Measurements from ENCODE around the gene ETV7. TPM values are rescaled to one million over a fixed set of nuclear protein-coding genes. Genes with fewer than 3 reads are reported as not detected.

The ETV7 gene
- total RNA-seq, 4 donors from 2014 or later, result 1.3 to 1.5 TPM; not detected in 2

DNA sequence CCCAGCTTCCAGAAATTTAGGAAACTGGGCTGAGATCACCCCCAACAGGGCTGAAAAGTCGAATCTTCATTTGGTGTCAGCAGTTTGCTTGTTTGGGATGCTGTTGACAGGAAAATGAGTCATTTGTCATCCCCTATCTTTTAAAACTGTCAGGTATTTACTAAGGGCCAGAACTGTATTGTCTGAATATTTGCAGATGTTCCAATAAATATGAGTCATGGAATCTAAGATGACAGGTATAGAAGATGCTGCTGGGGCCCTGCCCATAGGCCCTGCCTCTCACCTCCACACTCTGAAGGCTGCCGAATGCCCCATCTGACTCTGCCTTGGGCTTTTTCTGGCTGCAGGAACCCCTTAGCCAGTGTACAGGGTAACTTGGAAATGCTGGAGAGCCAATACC lies 3.9 kb downstream of the ETV7 start:
- no peak for ATAC-seq
- Histone ChIP-seq H3K27me3 (no peaks in the 10 kb centered on the region), H3K4me1 (peaks cover 0 to 27% (median 2%) of the 10 kb centered on the region in 3 donors), H3K36me3 (no peaks in the 10 kb centered on the region), H3K27ac (no peak overlapping the region), H3K9me3 (no peaks in the 10 kb centered on the region), H3K4me3 (no peak overlapping the region)
- TF ChIP-seq EP300 (IDR thresholded peaks at IDR 0.05) (no peak), POLR2AphosphoS5 (IDR thresholded peaks at IDR 0.05) (no peak), POLR2A (IDR thresholded peaks at IDR 0.05) (no peak)
- 86 to 93% methylated on average over 1 of the region's 2 CpGs for WGBS, 2 donors (ENCODE audit: low coverage in 1 of 2)

GRCh38 chr6:36382976-36383375 lies 4.5 kb downstream of the ETV7 start:
- TF ChIP-seq POLR2A (IDR thresholded peaks at IDR 0.05) (no peak), EP300 (IDR thresholded peaks at IDR 0.05) (no peak), CTCF (IDR thresholded peaks at IDR 0.05) (no peak), POLR2AphosphoS5 (IDR thresholded peaks at IDR 0.05) (no peak)
- ATAC-seq, result no peak
- Histone ChIP-seq H3K27ac (no peak overlapping the region), H3K9me3 (no peaks in the 10 kb centered on the region), H3K4me3 (no peak overlapping the region), H3K27me3 (no peaks in the 10 kb centered on the region), H3K4me1 (peaks cover 0 to 22% (median 2%) of the 10 kb centered on the region in 3 donors), H3K36me3 (no peaks in the 10 kb centered on the region)
- WGBS, 2 donors (ENCODE audit: low coverage in 1 of 2), result 60 to 67% methylated on average over 1 to 3 of the region's 4 CpGs

DNA sequence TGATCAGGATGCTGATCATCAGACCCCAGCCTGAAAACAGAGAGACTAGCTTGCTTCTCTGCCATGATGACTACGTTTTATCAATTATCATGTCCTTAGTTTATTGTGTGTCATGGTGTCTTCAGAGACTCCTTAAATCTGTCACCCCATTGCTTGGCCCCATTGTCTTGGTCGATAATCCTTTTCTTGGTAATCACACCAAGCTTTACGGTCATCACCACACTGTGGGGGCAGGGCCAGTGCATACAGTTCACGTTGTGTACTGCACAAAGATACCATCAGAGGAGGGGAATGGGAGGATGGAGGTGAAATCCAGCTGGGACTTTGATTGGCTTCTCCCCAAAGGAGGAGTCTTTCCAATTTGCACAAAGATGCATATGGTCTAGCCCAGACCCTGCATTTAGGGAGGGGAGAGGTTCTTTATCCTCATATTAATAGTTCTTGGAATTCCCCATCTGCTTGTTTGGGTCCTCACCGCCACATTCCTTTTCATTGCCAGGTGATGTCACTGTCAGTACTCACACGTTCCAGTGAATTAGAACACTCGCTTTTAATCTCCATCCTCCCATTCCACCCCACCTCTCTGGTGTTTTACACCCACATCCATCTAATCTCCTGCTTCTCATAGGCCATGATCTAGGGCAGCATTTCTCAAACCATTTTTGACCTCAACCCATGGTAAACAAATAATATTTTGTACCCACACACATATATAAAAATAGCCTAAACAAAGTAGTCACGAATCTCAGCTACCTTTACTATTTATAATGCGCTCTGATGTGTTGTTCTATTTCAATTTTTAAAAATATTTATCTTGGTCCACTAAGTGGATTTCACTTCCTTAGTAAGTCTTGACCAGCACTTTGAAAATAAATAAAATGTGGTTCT lies 5.7 kb downstream of the ETV7 start:
- TF ChIP-seq EP300 (IDR thresholded peaks at IDR 0.05), result no peak
- TF ChIP-seq POLR2A (IDR thresholded peaks at IDR 0.05), result no peak
- no peak for TF ChIP-seq CTCF (IDR thresholded peaks at IDR 0.05)
- no peak for TF ChIP-seq POLR2AphosphoS5 (IDR thresholded peaks at IDR 0.05)
- Histone ChIP-seq H3K36me3 (no peaks in the 10 kb centered on the region), H3K4me1 (peaks cover 0 to 10% (median 2%) of the 10 kb centered on the region in 3 donors), H3K27me3 (no peaks in the 10 kb centered on the region), H3K27ac (no peak overlapping the region), H3K4me3 (no peak overlapping the region), H3K9me3 (no peaks in the 10 kb centered on the region)
- WGBS, 2 donors (ENCODE audit: low coverage in 1 of 2), result 66 to 100% methylated on average over 2 to 8 of the region's 9 CpGs
- no peak for ATAC-seq

GRCh38 chr6:36380166-36380565 lies 7.3 kb downstream of the ETV7 start:
- H3K9me3 ChIP-seq, result no peaks in the 10 kb centered on the region
- ATAC-seq, result no peak
- no peaks in the 10 kb centered on the region for H3K27me3 ChIP-seq
- WGBS, 2 donors (ENCODE audit: low coverage in 1 of 2), result 100% methylated on average over 2 of the region's 4 CpGs; no CpG with 5 or more reads in 1 of the 2 donors
- TF ChIP-seq CTCF (IDR thresholded peaks at IDR 0.05) (no peak), POLR2A (IDR thresholded peaks at IDR 0.05) (no peak), EP300 (IDR thresholded peaks at IDR 0.05) (no peak)
- H3K36me3 ChIP-seq, result no peaks in the 10 kb centered on the region
- no peak overlapping the region for H3K4me3 ChIP-seq
- no peak overlapping the region for H3K27ac ChIP-seq
- H3K4me1 ChIP-seq, result no peaks in the 10 kb centered on the region

- Histone ChIP-seq H3K4me3 (no peak overlapping the region), H3K27ac (no peak overlapping the region), H3K9me3 (no peaks in the 10 kb centered on the region), H3K4me1 (no peaks in the 10 kb centered on the region), H3K36me3 (no peaks in the 10 kb centered on the region), H3K27me3 (no peaks in the 10 kb centered on the region)
- WGBS, 2 donors (ENCODE audit: low coverage in 1 of 2), result 93 to 96% methylated on average over 5 to 7 of the region's 10 CpGs
- no peak for TF ChIP-seq EP300 (IDR thresholded peaks at IDR 0.05)
- TF ChIP-seq POLR2AphosphoS5 (IDR thresholded peaks at IDR 0.05), result no peak
- no peak for ATAC-seq
Observed at GRCh38 chr6:36378936-36379335, 8.5 kb downstream of the ETV7 start.

Measured in gastroesophageal sphincter (tissue), 4 donors.